SW480 (cell line): Measurements from ENCODE around the gene SDS.

Source experiments
- DNase-seq: peaks from one replicate; pipeline ENCODE4 v3.0.0-alpha.2; 2016; ENCODE audit warnings: low spot score

The SDS gene

DNA sequence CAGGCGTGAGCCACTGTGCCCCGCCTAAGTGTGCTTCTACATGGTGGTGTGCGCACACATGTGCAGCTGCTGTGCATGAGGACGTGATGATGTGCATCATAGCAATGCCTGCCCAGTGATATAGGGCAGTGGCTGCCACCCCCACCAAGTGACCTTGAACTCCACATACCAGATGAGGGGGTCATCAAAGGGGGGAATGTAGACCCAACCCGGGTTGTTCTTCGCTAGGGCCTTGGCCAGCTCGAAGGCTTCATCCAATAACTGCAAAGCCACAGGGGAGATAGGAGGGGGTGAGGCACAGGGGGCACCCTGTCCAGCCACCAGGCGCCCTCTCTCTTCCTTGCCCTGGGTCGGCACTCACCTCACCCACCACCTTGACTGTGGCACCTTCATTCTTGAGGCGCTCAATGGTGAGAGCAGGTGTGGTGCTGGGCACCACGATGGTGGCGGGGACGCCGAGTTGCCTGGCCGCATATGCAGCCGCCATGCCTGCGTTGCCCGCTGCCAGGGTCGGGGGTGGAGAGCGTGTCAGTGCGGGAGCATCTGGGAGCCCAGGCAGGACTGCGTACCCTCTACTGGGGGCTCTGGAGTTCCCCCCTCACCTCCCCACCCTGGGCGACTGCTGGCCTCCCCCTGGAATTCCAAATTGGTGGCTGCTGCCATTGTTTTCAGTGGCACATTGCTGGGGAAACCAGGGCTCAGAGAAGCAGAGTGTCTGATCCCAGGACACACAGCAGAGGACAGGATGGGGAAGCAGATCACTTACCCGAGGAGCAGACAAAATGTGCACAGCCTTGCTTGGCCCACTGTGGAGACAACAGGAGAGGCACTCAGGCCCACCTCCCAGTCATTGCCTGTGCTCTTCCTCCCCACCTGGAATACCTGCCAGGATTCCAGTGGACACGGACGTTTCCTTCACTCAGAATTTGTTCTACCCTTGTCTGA is 5.1 kb downstream of the SDS start:
- DNase-seq: no peak

DNA sequence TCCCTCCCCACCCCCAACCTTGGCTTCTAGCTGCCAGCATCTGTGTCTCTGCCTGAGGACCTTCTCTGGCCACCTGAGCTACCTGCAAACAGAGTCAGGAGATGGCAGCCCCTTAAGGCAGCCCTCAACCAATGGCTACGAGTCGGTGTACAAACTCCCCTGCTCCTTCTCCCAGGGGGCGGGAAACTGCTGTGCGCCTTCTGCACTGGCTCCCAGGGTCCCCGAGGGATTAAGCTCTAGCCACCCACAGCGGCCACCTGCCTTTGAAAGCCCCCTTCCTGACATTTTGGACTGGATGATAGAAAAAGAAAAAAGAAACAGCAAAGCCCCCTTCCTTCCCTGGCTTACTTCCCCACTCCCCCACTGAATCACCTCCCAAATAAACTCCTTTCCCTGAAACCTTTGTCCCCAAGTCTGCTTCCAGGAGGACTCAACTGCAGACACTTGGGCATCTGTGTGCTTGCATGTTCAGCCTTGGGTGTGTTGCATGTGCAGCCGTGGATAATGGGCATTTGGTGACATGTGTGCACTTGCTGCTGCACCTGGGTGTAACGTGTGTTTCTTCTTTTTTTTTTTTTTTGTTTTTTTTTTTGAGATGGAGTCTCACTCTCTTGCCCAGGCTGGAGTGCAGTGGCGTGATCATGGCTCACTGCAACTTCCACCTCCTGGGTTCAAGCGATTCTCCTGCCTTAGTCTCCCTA is 6.0 kb downstream of the SDS start:
- no peak for DNase-seq

DNA sequence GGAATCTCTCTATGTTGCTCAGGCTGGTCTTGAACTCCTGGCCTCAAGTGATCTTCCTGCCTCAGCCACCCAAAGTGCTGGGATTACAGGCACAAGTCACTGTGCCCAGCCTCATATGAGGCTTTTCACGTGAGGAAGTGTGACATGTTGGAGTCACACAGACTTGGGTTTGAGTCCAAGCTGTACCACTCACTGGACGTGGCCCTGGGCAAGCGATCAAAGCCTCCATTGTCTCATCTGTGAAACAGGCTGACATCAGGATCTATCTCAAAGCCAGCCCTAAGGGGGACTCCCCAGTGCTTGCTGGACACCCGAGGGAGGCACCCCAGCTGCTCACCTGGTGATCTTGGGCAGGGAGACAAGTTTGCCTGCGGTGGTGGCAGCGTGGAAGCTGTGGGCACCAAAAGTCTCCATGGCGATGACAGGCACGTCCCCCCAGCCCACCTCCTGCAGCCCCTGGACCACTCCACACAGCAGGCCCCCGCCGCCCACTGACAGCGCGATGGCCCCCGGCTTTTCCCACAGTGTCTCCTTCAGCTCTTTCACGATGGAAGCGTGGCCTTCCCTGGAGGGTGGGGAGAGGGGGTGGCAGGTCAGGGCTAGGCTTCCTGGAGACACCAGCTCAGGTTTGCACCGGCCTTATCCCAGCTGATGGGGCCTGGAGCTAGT is 6.7 kb downstream of the SDS start:
- DNase-seq: no peak

DNA sequence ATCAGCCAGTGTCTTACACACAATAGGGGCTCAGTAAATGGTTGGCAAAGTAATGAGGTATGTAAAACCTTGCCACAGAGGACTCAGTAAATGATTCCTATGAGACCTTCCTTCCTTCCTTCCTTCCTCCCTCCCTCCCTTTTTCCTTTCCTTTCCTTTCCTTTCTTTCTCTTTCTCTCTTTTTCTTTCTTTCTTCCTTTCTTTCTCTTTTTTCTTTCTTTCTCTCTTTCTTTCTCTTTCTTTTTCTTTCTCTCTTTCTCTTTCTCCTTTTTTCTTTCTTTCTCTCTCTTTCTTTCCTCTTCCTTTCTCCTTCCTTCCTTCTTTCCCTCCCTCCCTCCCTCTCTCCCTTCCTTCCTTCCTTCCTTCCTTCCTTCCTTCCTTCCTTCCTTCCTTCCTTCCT is 7.5 kb downstream of the SDS start:
- DNase-seq: no peak

DNA sequence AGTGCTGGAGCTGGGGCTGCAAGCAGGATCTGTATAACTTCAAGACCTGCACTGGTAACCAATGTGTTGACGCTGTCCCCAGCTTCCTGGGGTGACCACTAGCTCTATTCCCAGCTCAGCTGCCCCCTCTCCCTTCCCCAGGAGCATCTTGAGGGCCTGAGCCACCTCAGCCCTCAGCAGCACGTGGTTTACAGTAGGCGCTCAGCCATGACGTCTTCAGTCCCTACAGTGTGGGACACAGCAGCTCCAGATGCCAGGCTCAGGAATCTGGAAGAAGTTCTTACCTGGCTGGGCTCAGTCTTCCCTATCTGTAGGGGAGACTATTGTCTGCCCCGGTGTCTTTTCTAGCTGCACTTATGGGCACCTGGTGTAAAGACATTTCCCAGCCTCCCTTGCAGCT is 8.6 kb downstream of the SDS start:
- no peak for DNase-seq

DNA sequence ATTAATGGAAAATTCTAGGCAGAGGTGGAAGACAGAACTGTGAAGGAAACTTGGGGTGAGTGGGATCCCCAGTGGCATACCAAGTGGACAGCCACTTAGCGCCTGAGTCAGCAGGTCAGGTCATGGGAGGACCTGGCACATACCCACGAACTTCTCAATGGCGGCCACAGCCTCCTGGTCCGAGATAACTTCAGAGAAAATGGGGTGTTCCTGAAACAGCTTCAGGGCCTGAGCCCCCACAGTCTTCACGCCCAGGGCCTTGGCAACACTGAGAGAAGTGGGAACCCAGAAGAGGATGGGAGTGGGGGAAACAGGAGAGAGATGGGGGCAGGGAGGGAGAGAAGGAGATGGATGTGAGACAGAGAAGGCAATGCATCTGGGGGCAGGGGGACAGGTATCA is 9.9 kb downstream of the SDS start:
- DNase-seq: no peak

DNA sequence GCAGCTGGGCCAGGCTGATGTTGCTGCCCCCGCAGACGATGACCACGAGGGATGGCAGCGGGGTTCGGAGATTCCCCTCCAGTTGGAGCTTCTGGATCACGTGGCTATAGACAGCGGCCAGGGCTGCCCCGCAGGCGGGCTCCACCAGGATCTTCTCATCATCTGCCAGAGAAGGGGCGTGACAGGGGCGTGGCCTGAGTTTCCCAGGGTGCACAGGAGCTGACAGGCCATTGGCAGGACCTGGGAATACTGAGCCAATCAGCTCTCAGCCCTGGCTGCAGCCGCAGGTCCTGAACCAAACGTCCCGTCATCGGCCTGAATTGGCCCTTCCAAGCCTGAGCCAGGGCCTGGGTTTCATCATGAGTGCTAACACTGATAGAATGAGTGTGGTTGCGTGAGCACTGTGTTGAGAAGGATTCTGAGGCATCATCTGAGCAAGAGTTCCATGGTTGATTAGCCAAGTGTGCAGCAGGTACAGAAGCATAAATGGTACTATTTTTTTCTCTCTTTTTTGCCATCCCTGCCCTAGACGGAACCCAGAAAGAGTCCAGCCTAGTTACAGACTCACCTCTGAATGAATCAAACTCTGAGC is 10.6 kb downstream of the SDS start:
- DNase-seq: no peak

DNA sequence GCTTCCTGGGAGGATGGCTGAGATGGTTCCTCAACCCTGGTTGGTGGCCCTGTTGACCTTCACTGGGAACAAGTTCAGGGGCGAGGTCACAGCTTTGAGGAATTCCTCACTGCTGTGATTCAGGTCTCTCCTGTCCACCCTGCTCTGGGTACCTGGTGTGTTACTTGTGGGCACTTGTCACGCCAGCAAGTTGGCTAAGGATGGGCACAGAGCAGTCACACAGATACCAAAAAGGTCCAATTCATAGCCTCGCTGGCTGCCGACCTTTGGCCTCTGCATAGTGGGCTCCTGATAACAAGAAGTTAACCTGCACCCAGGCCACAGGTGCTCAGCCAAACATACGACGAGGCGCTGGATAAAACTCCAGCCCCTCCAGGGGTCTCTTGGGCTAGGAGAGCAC is 11.2 kb downstream of the SDS start:
- DNase-seq: no peak

DNA sequence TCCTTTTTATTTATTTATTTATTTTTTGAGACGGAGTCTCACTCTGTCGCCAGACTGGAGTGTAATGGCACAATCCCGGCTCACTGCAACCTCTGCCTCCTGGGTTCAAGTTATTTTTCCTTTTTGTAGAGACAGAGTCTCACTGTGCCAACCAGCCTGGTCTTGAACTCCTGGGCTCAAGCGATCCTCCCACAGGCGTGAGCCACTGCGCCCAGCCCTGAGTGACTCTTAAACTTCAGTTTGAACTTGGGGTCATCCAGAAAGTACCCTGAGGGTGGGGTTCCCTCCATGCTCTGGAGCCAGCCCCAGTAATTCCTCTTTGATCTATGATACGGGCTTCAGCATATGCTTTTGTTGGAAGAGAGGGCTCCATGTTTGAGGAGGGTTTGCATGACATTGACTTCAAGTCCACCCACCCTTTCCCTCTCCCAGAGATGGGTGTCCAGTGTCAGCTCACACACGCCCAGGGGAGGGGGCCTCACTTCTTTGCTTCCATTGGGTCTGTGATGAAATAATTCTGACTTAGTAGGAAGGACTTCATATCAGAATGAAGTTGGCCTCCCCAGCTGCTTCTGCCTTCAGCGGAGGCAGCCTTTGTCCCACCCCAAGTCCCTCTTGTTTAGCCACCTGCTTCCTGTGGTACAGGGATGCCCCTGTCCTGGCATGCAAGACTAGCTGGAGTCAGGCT is 11.9 kb downstream of the SDS start:
- no peak for DNase-seq

DNA sequence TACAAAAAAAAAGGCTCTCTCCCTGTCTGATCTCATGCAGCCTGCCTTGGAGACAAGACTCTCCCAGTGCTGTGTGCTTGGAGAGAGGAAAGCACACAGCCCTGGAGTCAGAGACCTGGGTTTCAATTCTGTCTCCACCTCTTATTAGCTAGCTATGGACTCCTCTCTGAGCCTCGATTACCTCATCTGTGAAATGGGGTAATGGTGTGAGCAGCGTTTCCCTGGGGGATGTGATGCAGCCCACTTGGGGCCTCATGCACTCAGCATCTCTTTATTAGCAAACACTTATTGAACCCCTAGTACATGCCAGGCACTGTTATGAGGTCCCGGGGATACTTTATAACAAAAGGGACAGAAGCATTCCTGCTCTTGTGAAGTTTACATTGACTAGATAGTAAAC is 12.5 kb downstream of the SDS start:
- DNase-seq: no peak

DNA sequence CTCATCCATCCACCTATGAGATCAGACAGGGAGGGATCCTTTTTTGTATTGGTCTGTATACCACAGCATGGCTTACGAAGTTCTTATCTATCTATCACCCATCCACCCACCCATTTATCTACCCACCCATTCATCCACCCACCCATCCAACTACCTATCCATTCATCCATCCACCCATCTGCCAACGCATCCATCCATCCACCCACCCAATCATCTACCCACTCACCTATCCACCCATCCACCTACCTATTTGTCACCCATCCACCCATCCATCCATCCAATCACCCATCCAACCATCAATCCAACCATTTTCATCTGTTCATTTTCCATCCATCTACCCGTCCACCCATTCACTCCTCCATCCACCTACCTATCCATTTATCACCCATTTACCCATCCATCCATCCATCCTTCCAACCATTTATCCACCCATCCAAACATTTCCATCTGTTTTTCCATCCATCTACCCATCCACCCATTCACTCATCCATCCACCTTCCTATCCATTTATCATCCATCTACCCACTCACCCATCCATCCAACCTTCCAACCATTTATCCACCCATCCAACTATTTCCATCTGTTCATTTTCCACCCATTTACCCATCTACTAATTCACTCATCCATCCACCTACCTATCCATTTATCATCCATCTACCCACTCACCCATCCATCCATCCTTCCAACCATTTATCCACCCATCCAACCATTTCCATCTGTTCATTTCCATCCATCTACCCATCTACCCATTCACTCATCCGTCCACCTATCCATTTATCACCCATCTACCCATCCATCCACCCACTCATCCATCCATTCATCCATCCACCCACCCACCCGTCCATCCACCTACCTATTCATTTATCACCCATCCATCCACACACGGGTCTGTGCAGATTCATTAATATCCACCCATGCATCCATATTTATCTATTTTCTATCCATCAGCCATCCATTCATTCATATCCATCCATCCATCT is 13.3 kb downstream of the SDS start:
- DNase-seq: no peak

DNA sequence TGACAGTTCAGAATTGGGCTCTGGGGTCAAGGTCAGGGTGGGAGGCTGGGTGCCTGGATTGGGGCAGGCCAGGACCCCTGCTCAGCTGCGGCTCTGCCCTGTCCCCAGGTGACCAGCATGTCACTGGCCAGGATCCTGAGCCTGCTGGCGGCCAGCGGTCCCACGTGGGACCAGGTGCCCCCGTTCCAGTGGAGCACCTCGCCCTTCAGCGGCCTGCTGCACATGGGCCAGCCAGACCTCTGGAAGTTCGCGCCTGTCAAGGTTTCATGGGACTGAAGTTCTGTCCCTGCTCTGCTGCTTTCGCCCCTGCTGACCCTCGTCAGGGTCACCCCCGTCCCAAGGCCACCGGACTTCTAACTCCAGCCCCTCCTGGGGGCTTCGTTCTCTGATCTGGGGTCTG is 15.3 kb downstream of the SDS start:
- no peak for DNase-seq

DNA sequence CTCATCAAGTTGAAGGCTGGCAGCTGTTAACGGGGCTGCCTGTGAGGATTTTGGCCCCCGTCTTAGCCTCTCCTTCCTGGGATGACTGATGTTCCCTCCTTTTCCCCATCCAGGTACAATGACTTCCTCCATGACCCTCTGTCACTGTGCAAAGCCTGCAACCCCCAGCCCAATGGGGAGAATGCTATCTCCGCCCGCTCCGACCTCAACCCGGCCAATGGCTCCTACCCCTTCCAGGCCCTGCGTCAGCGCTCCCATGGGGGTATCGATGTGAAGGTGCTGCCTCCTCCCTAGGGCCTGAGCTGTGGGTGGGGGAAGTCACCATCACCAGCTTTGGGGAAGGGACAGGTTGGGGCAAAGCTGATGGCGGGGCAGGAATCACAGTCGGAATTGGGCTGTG is 16.1 kb downstream of the SDS start:
- DNase-seq: no peak

DNA sequence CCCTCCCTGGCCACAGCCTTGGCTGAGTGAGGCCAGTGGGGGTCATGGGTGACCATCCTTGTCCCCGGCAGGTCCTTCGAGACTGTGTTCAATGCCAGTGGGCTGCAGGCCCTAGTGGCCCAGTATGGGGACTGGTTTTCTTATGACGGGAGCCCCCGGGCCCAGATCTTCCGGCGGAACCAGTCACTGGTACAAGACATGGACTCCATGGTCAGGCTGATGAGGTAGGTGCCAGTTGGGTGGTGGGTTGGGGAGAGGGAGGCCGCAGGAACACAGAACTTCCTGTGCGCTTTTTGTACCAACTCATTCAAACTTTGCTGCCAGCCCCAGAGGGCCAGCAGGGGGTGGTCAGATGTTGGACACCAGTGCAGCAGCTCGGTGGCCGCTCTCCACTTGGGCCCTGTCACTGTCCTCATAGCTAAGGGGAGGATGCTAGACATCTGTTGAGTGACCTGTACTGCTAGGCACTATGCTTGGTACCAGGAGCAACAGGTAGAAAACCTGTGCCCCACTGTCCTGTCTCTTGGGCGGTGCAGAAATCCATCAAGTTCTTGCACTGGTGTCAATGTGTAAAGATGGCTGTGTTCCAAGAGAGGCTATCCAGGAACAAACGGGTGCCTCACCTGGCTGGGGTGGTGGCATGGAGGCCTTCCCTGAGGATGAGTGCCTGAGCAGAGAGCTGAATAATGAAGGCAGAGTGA is 16.7 kb downstream of the SDS start:
- DNase-seq: no peak

DNA sequence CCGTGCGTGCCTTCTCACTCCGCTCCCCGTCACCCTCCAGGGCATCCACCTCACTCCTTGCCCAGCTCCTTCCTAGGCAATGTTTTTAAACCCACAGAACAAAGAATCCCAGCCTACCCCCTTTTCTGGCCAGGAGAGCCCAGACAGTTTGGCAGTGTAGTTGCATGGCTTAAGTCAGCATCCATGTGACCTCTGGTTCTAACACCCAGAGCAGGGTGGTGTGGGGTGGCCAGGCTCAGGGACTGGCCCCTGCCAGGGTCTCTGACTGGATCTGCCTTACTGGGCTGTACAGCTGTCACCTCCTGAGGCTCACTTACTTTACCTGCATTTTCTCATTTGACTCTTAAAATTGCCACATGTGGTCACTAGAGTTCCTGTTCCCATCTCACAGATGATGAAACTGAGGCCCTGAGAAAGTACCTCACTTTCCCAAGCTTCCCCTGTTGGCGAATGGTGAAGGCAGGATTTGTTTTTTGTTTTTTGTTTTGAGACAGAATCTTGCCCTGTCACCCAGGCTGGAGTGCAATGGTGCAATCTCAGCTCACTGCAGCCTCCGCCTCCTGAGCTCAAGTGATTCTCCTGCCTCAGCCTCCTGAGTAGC is 18.3 kb downstream of the SDS start:
- DNase-seq: no peak

DNA sequence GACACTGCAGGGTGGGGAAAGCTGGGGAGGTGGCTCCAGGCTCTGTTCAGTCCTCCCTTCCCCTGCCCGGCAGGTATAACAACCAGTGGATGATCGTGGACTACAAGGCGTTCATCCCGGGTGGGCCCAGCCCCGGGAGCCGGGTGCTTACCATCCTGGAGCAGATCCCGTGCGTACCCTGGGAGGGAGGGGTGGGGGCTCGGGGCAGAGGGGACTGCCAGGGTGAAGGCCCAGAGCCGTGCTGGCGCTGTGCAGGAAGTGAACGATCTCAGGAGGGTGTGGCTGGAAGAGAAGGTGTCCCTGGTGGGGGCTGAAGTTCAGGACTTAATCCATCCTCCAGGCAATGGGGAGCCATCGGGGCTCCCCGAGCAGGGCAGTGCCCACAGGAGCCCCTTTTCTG is 18.9 kb downstream of the SDS start:
- DNase-seq: no peak

DNA sequence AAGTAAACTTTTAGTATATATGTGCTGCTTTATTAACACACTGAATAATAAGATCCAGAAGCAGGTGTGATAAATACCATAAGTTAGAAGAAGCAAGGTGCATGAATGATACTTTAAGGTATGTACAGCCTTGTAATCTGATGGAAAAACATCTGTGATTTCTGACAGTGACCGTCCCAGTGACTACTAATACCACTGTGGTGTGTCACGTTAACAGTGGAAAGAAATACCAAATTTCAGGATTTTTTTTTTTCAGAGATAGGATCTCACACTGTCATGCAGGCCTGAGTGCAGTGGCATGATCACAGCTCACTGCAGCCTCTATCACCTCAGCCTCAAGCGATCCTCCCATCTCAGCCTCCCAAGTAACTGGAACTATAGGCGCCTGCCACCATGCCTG is 21.5 kb downstream of the SDS start:
- no peak for DNase-seq

DNA sequence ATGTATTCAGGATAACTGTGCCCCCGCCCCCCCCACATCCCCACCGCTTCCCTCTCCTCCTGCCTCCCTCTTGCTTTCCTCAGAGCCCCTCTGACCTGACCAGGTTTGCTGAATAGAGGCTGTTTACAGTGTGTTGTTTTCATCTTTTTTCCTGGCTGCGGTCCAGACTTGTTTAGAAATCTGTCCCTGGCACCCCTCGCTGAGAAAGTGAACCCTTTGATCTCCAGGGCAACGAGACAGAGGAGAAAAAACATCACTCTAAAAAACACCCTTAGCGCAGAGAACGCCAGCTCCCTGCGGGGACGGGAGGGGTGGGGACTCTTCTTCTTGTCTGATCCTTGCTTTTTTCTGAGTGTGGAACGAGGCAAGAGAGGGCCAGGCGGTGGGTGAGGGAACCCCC is 22.5 kb downstream of the SDS start:
- DNase-seq: no peak

DNA sequence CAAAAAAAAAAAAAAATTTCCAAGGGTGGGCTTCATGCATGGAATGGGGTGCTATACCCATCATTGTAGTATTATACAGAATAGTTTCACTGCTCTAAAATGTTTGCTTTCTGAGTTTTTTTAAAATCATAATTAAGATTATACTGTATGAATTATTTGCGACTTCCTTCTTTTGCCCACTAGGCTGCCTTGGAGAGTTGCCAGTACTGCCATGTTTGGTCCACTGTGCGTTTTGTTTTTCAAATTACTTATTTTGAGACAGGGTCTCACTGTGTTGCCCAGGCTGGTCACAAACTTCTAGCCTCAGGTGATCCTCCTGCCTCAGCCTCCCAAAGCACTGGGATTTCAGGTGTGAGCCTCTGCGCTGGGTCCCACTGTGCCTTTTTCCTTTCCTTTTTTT is 25.4 kb downstream of the SDS start:
- DNase-seq: no peak
